Measurements from ENCODE around the gene ZDHHC17. TPM values are rescaled to one million over a fixed set of nuclear protein-coding genes. Genes with fewer than 3 reads are reported as not detected.
"Not testable (repeated sequence)": the region's sequence is repeated elsewhere in the genome, so short reads cannot be mapped to it uniquely, and the experiment has no call there.

Gene ZDHHC17
- total RNA-seq, 1 donor from 2014 or later: 17.0 TPM

DNA sequence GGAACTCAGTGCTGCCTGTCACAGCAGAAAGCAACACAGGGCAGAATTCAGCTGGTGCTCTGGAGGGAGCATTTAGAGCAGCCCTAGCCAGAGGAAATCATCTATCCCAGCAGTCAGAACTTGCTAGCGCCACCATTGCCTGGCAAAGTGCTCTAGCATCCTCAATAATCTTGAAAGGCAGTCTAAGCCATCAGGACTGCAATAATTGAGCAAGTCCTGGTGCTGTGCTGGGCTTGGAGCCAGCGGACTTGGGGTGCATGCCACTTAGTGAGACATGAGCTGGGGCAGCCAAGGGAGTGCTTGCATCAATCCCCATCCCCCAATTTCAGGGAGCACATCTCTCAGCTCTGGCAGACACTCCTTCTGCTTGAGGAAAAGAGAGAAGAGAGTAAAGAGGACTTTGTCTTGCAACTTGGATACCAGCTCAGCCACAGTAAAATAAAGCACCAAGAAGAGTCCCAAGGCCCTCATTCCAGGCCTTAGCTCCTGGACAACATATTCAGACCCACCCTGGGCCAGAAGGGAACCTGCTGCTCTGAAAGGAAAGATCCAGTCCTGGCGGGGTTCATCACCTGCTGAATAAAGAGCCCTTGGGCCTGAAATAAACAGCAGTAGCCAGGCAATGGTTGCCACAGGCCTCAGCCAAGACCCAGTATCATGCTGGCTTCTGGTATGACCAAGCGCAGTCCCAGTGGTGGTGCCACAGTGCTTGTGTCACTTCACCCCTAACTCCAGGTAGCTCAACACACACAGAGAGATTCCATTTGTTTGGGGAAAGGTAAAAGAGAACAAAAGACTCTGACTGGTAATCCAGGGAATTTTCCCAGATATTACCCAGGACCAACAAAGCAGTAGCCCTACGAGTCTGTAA is 44.5 kb upstream of the ZDHHC17 start:
- intact Hi-C loops (cut with micrococcal nuclease): no loop called here
- H3K4me1 ChIP-seq: no peaks in the 10 kb centered on the region
- H3K27ac ChIP-seq (replicated peaks): no peak overlapping the region
- DNase-seq: no peak
- H3K36me3 ChIP-seq: no peaks in the 10 kb centered on the region
- no peaks in the 10 kb centered on the region for H3K9me3 ChIP-seq (replicated peaks)
- no peaks in the 10 kb centered on the region for H3K27me3 ChIP-seq (ENCODE audit: low read depth)
- TF ChIP-seq, protein P1, sequence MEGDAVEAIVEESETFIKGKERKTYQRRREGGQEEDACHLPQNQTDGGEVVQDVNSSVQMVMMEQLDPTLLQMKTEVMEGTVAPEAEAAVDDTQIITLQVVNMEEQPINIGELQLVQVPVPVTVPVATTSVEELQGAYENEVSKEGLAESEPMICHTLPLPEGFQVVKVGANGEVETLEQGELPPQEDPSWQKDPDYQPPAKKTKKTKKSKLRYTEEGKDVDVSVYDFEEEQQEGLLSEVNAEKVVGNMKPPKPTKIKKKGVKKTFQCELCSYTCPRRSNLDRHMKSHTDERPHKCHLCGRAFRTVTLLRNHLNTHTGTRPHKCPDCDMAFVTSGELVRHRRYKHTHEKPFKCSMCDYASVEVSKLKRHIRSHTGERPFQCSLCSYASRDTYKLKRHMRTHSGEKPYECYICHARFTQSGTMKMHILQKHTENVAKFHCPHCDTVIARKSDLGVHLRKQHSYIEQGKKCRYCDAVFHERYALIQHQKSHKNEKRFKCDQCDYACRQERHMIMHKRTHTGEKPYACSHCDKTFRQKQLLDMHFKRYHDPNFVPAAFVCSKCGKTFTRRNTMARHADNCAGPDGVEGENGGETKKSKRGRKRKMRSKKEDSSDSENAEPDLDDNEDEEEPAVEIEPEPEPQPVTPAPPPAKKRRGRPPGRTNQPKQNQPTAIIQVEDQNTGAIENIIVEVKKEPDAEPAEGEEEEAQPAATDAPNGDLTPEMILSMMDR (IDR thresholded peaks at IDR 0.05; ENCODE audit: borderline replicate concordance): no peak
- H3K4me3 ChIP-seq: no peak overlapping the region

DNA sequence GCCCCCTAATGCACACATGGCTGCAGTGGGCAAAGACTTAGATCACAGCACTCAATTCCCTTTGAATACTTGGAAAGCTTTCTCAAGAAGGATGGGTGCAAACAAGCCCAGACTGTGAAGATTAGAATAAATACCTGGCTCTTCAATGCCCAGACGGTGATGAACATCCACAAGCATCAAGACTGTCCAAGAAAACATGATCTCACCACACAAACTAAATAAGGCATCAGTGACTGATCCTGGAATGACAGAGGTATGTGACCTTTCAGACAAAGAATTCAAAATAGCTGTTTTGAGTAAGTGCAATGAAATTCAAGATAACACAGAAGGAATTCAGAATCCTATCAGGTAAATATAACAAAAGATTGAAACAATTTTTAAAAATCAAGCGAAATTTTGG is 43.8 kb upstream of the ZDHHC17 start:
- Histone ChIP-seq H3K4me1 (no peaks in the 10 kb centered on the region), H3K27ac (replicated peaks) (no peak overlapping the region), H3K9me3 (replicated peaks) (no peaks in the 10 kb centered on the region), H3K4me3 (no peak overlapping the region), H3K27me3 (ENCODE audit: low read depth) (no peaks in the 10 kb centered on the region), H3K36me3 (no peaks in the 10 kb centered on the region)
- no peak for DNase-seq
- intact Hi-C loops (cut with micrococcal nuclease): no loop called here
- TF ChIP-seq, protein P1 (IDR thresholded peaks at IDR 0.05; ENCODE audit: borderline replicate concordance): no peak

DNA sequence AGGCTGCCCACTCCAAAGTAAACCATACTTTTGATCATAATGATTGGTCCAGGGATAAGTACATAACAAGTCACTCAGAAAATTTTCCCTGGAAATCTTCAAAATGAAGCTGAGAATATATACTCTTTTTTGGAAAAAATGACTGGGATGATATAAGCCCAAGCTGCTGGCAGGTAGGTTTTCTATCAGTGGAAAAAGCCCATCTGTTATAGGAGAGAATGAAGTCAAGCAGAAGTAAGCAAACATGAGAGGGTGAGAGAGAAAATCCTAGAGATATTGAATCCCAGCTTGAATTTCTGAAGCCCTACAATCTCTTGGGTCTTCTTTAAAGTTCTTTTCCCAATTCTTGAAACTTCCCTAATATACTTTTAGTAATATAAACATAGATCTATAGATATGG is 37.3 kb upstream of the ZDHHC17 start:
- TF ChIP-seq, protein P1 (IDR thresholded peaks at IDR 0.05; ENCODE audit: borderline replicate concordance): no peak
- Histone ChIP-seq H3K9me3 (replicated peaks) (no peaks in the 10 kb centered on the region), H3K27ac (replicated peaks) (no peak overlapping the region), H3K36me3 (no peaks in the 10 kb centered on the region), H3K27me3 (ENCODE audit: low read depth) (no peaks in the 10 kb centered on the region), H3K4me3 (no peak overlapping the region), H3K4me1 (no peaks in the 10 kb centered on the region)
- no peak for DNase-seq
- intact Hi-C loops (cut with micrococcal nuclease): no loop called here

DNA sequence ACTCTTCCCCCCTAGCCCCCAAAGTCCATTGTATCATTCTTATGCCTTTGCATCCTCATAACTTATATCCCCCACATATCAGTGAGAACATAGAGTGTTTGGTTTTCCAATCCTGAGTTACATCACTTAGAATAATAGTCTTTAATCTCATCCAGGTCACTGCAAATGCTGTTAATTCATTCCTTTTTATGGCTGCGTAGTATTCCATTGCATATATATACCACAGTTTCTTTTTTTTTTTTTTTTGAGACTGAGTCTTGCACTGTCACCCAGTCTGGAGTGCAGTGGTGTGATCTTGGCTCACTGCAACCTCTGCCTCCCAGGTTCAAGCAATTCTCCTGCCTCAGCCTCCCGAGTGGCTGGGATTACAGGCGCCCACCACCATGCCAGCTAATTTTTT is 31.7 kb upstream of the ZDHHC17 start:
- H3K9me3 ChIP-seq (replicated peaks): peaks cover 35% of the 10 kb centered on the region
- H3K27me3 ChIP-seq (ENCODE audit: low read depth); intact Hi-C loops (cut with micrococcal nuclease); H3K27ac ChIP-seq (replicated peaks); H3K4me1 ChIP-seq; H3K36me3 ChIP-seq; H3K4me3 ChIP-seq; DNase-seq: not testable (repeated sequence)

DNA sequence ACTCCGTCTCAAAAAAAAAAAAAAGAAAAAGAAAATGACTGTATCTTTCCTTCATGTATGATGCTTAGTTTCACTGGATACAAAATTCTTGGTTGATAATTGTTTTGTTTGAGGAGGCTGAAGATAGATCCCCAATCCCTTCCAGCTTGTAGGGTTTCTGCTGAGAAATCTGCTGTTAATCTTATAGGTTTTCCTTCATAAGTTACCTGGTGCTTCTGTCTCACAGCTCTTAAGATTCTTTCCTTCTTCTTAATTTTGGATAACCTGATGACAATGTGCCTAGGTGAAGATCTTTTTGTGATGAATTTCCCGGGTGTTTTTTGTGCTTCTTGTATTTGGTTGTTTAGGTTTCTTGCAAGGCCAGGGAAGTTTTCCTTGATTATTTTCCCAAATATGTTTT is 26.2 kb upstream of the ZDHHC17 start:
- H3K36me3 ChIP-seq; H3K4me3 ChIP-seq; intact Hi-C loops (cut with micrococcal nuclease): not testable (repeated sequence)

DNA sequence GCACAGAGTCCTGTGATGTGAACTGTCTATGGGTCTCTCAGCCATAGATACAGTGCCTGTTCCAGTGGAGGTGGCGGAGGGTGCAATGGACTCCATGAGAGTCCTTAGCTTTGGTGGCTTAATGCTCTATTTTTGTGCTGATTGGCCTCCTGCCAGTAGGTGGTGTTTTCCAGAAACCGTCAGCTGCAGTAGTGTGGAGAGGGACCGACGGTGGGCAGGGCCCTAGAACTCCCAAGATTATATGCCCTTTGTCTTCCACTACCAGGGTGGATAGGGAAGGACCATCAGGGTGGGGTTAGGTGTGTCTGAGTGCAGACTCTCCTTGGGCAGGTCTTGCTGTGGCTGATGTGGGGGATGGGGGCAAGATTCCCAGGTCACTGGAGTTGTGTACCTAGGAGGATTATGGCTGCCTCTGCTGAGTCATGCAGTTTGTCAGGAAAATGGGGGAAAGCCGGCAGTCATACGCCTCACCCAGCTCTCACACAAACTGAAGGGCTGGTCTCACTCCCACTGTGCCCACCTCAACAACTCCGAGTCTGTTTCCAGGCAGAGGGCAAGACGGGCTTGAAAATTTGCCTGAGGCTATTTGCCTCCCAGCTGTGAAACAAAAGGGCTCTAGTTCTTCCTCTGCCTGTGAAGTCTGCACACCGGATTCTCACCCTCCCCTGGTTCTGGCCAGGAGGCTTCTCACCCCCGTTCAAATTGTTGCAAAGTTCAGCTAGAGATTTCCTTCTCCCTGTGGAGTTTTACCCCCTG is 24.9 kb upstream of the ZDHHC17 start:
- no peaks in the 10 kb centered on the region for H3K4me1 ChIP-seq
- DNase-seq: no peak
- TF ChIP-seq, protein P1 (IDR thresholded peaks at IDR 0.05; ENCODE audit: borderline replicate concordance): no peak
- H3K9me3 ChIP-seq (replicated peaks): peaks cover 28% of the 10 kb centered on the region
- no peak overlapping the region for H3K4me3 ChIP-seq
- no peaks in the 10 kb centered on the region for H3K36me3 ChIP-seq
- intact Hi-C loops (cut with micrococcal nuclease): no loop called here
- H3K27me3 ChIP-seq (ENCODE audit: low read depth): no peaks in the 10 kb centered on the region
- H3K27ac ChIP-seq (replicated peaks): no peak overlapping the region

More for the DNA sequence above, 26.2 kb upstream of the ZDHHC17 start:
- not testable (repeated sequence) for DNase-seq; H3K27me3 ChIP-seq (ENCODE audit: low read depth); H3K4me1 ChIP-seq; H3K27ac ChIP-seq (replicated peaks)
- peaks cover 41% of the 10 kb centered on the region for H3K9me3 ChIP-seq (replicated peaks)

All from left ventricle myocardium inferior (tissue), 1 donor.